HEK293 (cell line): Measurements from ENCODE around the gene CFAP53.
"Not testable (repeated sequence)": the region's sequence is repeated elsewhere in the genome, so short reads cannot be mapped to it uniquely, and the experiment has no call there.

Experiments
- CTCF ChIA-PET: fragments of 350-600 bp; formaldehyde crosslinking; extraction: SDS; loops from one replicate; lab custom pipeline; 2021; ENCODE audit warnings: antibody characterized with exemption; lab: Yijun Ruan, JAX
- POLR2A ChIA-PET: fragments of 300-600 bp; formaldehyde crosslinking; extraction: SDS; loops from one replicate; lab custom pipeline; 2020; ENCODE audit warnings: antibody characterized with exemption, inconsistent platforms; lab: Yijun Ruan, JAX
- H3K27ac ChIP-seq: fragments of 200-500 bp; sonication (Bioruptor generic); 2 replicates; pipeline ENCODE4 v1.5.1; 2014; ENCODE audit warnings: low read depth, low read length, control low read depth, inconsistent platforms; ENCODE audit errors: extremely low read depth
- H3K36me3 ChIP-seq, 2 experiments: fragments of 200-500 bp in 1 of 2; sonication (Bioruptor generic) in 1 of 2; 1 replicate in 1 of 2; 2 replicates in 1 of 2; pipeline ENCODE4 v1.5.1; 2014 to 2017; ENCODE audit warnings: inconsistent platforms in 2 of 2, low read length in 2 of 2; ENCODE audit not compliant: control insufficient read depth in 2 of 2, insufficient read depth in 1 of 2
- H3K4me1 ChIP-seq: fragments of 200-500 bp; sonication (Bioruptor generic); 2 replicates; pipeline ENCODE4 v1.5.1; 2014; ENCODE audit warnings: mild to moderate bottlenecking, low read length, inconsistent platforms; ENCODE audit not compliant: control insufficient read depth, insufficient read depth
- H3K4me3 ChIP-seq: 2 replicates; pipeline ENCODE4 v1.5.1; 2011; ENCODE audit warnings: low read depth, mild to moderate bottlenecking, control low read depth, low read length, moderate library complexity
- H3K9me3 ChIP-seq: fragments of 200-500 bp; sonication (Bioruptor generic); 2 replicates; pipeline ENCODE4 v1.5.1; 2014; ENCODE audit warnings: low read depth, low read length, inconsistent platforms; ENCODE audit not compliant: control insufficient read depth, insufficient read depth
- KLF9 ChIP-seq: fragments of 450-650 bp; formaldehyde crosslinking; IDR thresholded peaks from 2 replicates; pipeline ENCODE4 v1.5.1; 2016; ENCODE audit warnings: missing biosample characterization, missing genetic modification characterization, low read depth
- OVOL3 ChIP-seq: fragments of 450-650 bp; formaldehyde crosslinking; IDR thresholded peaks from 2 replicates; pipeline ENCODE4 v1.5.1; 2016; ENCODE audit warnings: missing biosample characterization, missing genetic modification characterization
- RBAK ChIP-seq: fragments of 450-650 bp; formaldehyde crosslinking; IDR thresholded peaks from 2 replicates; pipeline ENCODE4 v1.5.1; 2016; ENCODE audit warnings: missing biosample characterization, missing genetic modification characterization
- SP2 ChIP-seq: fragments of 450-650 bp; formaldehyde crosslinking; IDR thresholded peaks from 2 replicates; pipeline ENCODE4 v1.5.1; 2016; ENCODE audit warnings: missing biosample characterization, missing genetic modification characterization
- ZBTB8A ChIP-seq: fragments of 450-650 bp; formaldehyde crosslinking; IDR thresholded peaks from 2 replicates; pipeline ENCODE4 v1.5.1; 2016; ENCODE audit warnings: missing biosample characterization, missing genetic modification characterization
- ZNF266 ChIP-seq: fragments of 450-650 bp; formaldehyde crosslinking; IDR thresholded peaks from 2 replicates; pipeline ENCODE4 v1.5.1; 2016; ENCODE audit warnings: missing biosample characterization, missing genetic modification characterization, low read depth
- ZNF292 ChIP-seq: fragments of 450-650 bp; formaldehyde crosslinking; IDR thresholded peaks from 2 replicates; pipeline ENCODE4 v1.5.1; 2016; ENCODE audit warnings: low read depth, missing biosample characterization, missing genetic modification characterization, borderline replicate concordance
- ZNF510 ChIP-seq: fragments of 450-650 bp; formaldehyde crosslinking; IDR thresholded peaks from 2 replicates; pipeline ENCODE4 v1.5.1; 2018; ENCODE audit warnings: mild to moderate bottlenecking, missing genetic modification characterization, missing biosample characterization; ENCODE audit not compliant: insufficient replicate concordance
- ZNF585B ChIP-seq: fragments of 450-650 bp; formaldehyde crosslinking; IDR thresholded peaks from 2 replicates; pipeline ENCODE4 v1.5.1; 2016; ENCODE audit warnings: missing biosample characterization, missing genetic modification characterization
- ZNF629 ChIP-seq: fragments of 450-650 bp; formaldehyde crosslinking; IDR thresholded peaks from 2 replicates; pipeline ENCODE4 v1.5.1; 2017; ENCODE audit warnings: missing biosample characterization, missing genetic modification characterization
- ZNF747 ChIP-seq: fragments of 450-650 bp; formaldehyde crosslinking; IDR thresholded peaks from 2 replicates; pipeline ENCODE4 v1.5.1; 2016; ENCODE audit warnings: missing biosample characterization, missing genetic modification characterization
- ZNF837 ChIP-seq: fragments of 450-650 bp; formaldehyde crosslinking; IDR thresholded peaks from 2 replicates; pipeline ENCODE4 v1.5.1; 2016; ENCODE audit warnings: missing biosample characterization, missing genetic modification characterization
- ZSCAN16 ChIP-seq: fragments of 450-650 bp; formaldehyde crosslinking; IDR thresholded peaks from 2 replicates; pipeline ENCODE4 v1.5.1; 2016; ENCODE audit warnings: missing biosample characterization, missing genetic modification characterization
- TF ChIP-seq, protein P1 (sequence below): fragments of 450-650 bp; formaldehyde crosslinking; IDR thresholded peaks from 2 replicates; pipeline ENCODE4 v1.5.1; 2016; ENCODE audit warnings: missing biosample characterization, missing genetic modification characterization
- TF ChIP-seq, protein P2 (sequence below): fragments of 450-650 bp; formaldehyde crosslinking; IDR thresholded peaks from 2 replicates; pipeline ENCODE4 v1.5.1; 2017; ENCODE audit warnings: missing biosample characterization, missing genetic modification characterization
- TF ChIP-seq, protein P3 (sequence below): fragments of 450-650 bp; formaldehyde crosslinking; IDR thresholded peaks from 2 replicates; pipeline ENCODE4 v1.5.1; 2016; ENCODE audit warnings: missing biosample characterization, missing genetic modification characterization
- TF ChIP-seq, protein P4 (sequence below): fragments of 450-650 bp; formaldehyde crosslinking; IDR thresholded peaks from 2 replicates; pipeline ENCODE4 v1.5.1; 2016; ENCODE audit warnings: missing biosample characterization, missing genetic modification characterization
- TF ChIP-seq, protein P5 (sequence below): fragments of 450-650 bp; formaldehyde crosslinking; IDR thresholded peaks from 2 replicates; pipeline ENCODE4 v1.5.1; 2016; ENCODE audit warnings: missing biosample characterization, missing genetic modification characterization
- TF ChIP-seq, protein P6 (sequence below): fragments of 450-650 bp; formaldehyde crosslinking; IDR thresholded peaks from 2 replicates; pipeline ENCODE4 v1.5.1; 2016; ENCODE audit warnings: missing biosample characterization, missing genetic modification characterization
- TF ChIP-seq, protein P7 (sequence below): fragments of 450-650 bp; formaldehyde crosslinking; IDR thresholded peaks from 2 replicates; pipeline ENCODE4 v1.5.1; 2017; ENCODE audit warnings: missing biosample characterization, missing genetic modification characterization

Gene CFAP53

DNA sequence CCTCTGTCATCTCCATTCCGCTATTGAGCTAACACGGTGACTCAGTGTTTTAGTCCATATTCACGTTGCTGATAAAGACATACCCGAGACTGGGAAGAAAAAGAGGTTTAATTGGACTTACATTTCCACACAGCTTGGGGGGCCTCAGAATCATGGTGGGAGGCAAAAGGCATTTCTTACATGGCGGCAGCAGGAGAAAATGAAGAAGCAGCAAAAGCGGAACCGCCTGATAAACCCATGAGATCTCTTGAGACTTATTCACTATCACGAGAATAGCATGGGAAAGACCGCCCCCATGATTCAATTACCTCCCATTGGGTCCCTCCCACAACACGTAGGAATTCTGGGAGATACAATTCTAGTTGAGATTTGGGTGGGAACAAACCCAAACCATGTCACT is 43.8 kb upstream of the CFAP53 start (continued):
- TF ChIP-seq, protein P1, sequence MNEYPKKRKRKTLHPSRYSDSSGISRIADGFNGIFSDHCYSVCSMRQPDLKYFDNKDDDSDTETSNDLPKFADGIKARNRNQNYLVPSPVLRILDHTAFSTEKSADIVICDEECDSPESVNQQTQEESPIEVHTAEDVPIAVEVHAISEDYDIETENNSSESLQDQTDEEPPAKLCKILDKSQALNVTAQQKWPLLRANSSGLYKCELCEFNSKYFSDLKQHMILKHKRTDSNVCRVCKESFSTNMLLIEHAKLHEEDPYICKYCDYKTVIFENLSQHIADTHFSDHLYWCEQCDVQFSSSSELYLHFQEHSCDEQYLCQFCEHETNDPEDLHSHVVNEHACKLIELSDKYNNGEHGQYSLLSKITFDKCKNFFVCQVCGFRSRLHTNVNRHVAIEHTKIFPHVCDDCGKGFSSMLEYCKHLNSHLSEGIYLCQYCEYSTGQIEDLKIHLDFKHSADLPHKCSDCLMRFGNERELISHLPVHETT (tag by site-specific recombination) = no peak
- no peak for TF ChIP-seq OVOL3

DNA sequence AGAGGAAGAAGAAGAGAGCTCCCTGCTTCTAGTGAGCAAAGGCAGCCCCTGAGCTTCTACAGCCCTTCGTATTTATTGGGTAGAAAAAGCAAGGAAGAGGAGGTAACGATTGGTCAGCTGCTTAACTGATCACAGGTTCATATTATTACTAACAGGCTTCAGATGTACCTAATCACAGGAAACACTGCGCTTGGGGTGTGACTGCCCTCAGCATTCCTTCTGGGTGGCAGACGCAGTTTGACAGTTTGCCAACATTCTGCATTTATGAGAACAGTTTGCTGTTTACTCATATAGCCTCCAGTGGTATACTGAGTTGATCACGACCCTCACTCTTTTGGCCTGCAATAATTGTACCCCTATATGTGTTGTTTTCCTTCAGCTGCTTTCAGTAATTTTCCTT is 42.6 kb upstream of the CFAP53 start:
- H3K4me1 ChIP-seq, H3K4me3 ChIP-seq, POLR2A ChIA-PET, H3K27ac ChIP-seq, H3K36me3 ChIP-seq, H3K9me3 ChIP-seq: not testable (repeated sequence)
- CTCF ChIA-PET = interaction anchor here (1.2 kb wide), 1 partner anchor 48 kb away, joined by 3 read pairs; no protein-coding TSS in a partner anchor

DNA sequence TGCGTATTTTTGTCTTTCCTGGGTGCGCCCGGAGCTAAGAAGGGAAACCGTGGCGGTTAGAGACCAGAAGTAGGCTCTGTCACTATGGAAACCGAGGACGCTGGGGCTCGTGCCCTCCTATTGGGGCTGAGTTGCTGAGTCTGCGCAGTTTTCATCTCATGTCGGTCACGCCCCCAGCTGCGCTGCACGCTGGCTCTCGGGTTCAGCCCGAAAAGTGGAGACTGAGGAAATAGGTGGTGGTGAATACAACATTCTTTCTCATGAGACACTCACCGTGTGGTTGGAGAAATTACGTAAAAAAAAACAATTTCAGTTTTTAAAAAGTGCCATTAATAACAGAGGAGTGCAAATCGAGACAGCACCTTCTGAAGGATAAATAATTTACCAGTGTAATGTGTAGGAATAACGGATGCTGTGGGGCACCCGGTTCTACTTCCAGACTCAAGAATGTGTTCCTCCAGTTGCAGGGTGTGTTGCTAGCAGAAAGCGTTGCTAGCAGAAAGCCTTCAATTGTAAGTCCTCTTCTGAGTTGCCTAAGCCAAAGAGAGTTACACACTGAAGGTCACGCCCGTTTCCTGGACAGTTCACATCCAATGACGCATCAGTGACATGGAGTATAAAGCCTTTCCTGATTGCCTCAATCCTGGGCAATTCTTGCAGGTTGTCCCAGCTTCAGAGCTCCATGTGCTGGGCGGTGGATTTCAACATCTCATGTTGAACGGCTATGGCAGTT is 41.6 kb upstream of the CFAP53 start:
- CTCF ChIA-PET = interaction anchor here (0.7 to 1.0 kb wide), 3 partner anchors 9 to 45 kb away, joined by 3 read pairs; no protein-coding TSS in a partner anchor
- TF ChIP-seq ZNF629 (tag by site-specific recombination) (peak; percentile 78), ZBTB8A (peak; percentile 54), ZNF292 (tag by site-specific recombination) (no peak), ZNF837 (tag by site-specific recombination) (no peak), KLF9 (tag by site-specific recombination) (peak; percentile 82), RBAK (no peak), ZNF266 (tag by site-specific recombination) (no peak), ZNF585B (tag by site-specific recombination) (no peak), ZNF510 (no peak), SP2 (peak; percentile 43), ZNF747 (no peak), ZSCAN16 (tag by site-specific recombination) (no peak)
- TF ChIP-seq, protein P2, sequence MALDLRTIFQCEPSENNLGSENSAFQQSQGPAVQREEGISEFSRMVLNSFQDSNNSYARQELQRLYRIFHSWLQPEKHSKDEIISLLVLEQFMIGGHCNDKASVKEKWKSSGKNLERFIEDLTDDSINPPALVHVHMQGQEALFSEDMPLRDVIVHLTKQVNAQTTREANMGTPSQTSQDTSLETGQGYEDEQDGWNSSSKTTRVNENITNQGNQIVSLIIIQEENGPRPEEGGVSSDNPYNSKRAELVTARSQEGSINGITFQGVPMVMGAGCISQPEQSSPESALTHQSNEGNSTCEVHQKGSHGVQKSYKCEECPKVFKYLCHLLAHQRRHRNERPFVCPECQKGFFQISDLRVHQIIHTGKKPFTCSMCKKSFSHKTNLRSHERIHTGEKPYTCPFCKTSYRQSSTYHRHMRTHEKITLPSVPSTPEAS (tag by site-specific recombination) = peak; percentile 34; the same call in 1 of the 2 replicates
- TF ChIP-seq, protein P3, sequence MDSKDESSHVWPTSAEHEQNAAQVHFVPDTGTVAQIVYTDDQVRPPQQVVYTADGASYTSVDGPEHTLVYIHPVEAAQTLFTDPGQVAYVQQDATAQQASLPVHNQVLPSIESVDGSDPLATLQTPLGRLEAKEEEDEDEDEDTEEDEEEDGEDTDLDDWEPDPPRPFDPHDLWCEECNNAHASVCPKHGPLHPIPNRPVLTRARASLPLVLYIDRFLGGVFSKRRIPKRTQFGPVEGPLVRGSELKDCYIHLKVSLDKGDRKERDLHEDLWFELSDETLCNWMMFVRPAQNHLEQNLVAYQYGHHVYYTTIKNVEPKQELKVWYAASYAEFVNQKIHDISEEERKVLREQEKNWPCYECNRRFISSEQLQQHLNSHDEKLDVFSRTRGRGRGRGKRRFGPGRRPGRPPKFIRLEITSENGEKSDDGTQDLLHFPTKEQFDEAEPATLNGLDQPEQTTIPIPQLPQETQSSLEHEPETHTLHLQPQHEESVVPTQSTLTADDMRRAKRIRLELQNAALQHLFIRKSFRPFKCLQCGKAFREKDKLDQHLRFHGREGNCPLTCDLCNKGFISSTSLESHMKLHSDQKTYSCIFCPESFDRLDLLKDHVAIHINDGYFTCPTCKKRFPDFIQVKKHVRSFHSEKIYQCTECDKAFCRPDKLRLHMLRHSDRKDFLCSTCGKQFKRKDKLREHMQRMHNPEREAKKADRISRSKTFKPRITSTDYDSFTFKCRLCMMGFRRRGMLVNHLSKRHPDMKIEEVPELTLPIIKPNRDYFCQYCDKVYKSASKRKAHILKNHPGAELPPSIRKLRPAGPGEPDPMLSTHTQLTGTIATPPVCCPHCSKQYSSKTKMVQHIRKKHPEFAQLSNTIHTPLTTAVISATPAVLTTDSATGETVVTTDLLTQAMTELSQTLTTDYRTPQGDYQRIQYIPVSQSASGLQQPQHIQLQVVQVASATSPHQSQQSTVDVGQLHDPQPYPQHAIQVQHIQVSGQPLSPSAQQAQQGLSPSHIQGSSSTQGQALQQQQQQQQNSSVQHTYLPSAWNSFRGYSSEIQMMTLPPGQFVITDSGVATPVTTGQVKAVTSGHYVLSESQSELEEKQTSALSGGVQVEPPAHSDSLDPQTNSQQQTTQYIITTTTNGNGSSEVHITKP (tag by site-specific recombination) = no peak
- TF ChIP-seq, protein P4, sequence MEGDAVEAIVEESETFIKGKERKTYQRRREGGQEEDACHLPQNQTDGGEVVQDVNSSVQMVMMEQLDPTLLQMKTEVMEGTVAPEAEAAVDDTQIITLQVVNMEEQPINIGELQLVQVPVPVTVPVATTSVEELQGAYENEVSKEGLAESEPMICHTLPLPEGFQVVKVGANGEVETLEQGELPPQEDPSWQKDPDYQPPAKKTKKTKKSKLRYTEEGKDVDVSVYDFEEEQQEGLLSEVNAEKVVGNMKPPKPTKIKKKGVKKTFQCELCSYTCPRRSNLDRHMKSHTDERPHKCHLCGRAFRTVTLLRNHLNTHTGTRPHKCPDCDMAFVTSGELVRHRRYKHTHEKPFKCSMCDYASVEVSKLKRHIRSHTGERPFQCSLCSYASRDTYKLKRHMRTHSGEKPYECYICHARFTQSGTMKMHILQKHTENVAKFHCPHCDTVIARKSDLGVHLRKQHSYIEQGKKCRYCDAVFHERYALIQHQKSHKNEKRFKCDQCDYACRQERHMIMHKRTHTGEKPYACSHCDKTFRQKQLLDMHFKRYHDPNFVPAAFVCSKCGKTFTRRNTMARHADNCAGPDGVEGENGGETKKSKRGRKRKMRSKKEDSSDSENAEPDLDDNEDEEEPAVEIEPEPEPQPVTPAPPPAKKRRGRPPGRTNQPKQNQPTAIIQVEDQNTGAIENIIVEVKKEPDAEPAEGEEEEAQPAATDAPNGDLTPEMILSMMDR (tag by site-specific recombination) = no peak
- TF ChIP-seq, protein P5, sequence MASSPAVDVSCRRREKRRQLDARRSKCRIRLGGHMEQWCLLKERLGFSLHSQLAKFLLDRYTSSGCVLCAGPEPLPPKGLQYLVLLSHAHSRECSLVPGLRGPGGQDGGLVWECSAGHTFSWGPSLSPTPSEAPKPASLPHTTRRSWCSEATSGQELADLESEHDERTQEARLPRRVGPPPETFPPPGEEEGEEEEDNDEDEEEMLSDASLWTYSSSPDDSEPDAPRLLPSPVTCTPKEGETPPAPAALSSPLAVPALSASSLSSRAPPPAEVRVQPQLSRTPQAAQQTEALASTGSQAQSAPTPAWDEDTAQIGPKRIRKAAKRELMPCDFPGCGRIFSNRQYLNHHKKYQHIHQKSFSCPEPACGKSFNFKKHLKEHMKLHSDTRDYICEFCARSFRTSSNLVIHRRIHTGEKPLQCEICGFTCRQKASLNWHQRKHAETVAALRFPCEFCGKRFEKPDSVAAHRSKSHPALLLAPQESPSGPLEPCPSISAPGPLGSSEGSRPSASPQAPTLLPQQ (tag by site-specific recombination) = 0 out of 2 replicates have a peak, but pooled peaks have one; percentile 62
- TF ChIP-seq, protein P6, sequence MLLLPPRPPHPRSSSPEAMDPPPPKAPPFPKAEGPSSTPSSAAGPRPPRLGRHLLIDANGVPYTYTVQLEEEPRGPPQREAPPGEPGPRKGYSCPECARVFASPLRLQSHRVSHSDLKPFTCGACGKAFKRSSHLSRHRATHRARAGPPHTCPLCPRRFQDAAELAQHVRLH (tag by site-specific recombination) = no peak
- TF ChIP-seq, protein P7, sequence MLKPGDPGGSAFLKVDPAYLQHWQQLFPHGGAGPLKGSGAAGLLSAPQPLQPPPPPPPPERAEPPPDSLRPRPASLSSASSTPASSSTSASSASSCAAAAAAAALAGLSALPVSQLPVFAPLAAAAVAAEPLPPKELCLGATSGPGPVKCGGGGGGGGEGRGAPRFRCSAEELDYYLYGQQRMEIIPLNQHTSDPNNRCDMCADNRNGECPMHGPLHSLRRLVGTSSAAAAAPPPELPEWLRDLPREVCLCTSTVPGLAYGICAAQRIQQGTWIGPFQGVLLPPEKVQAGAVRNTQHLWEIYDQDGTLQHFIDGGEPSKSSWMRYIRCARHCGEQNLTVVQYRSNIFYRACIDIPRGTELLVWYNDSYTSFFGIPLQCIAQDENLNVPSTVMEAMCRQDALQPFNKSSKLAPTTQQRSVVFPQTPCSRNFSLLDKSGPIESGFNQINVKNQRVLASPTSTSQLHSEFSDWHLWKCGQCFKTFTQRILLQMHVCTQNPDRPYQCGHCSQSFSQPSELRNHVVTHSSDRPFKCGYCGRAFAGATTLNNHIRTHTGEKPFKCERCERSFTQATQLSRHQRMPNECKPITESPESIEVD = no peak

More for the DNA sequence above, 41.6 kb upstream of the CFAP53 start:
- Histone ChIP-seq H3K36me3 (no peaks in the 10 kb centered on the region), H3K27ac (no peak overlapping the region), H3K4me1 (peaks cover 6% of the 10 kb centered on the region; the same call in 1 of the 2 replicates), H3K4me3 (peak overlapping the region; percentile 30), H3K9me3 (no peaks in the 10 kb centered on the region)
- POLR2A ChIA-PET = interaction anchor here (1.5 kb wide), 1 partner anchor 26 kb away, joined by 8 read pairs; the partner anchor contains the start of gene MBD1
